GM13977 (cell line): ENCODE data around the gene PSMD1.
A peak's percentile ranks its signal among the peaks of the same experiment; 100 is the strongest.

ENCODE experiments used
- DNase-seq: peaks from one replicate; pipeline ENCODE4 v3.0.0; 2012; ENCODE audit warnings: low spot score
- in situ Hi-C: fragments of 300-500 bp; cut with MboI; formaldehyde crosslinking; loops from one replicate; pipeline ENCODE4 v1.12.0; 2022; ENCODE audit warnings: low sequenced_read_pairs, low pct_unique_long_range_greater_than_20kb, mixed read lengths, inconsistent platforms; ENCODE audit not compliant: unreplicated experiment
- TF ChIP-seq, protein P1 (sequence below): IDR thresholded peaks from 2 replicates; pipeline ENCODE4 v1.5.1; 2012; ENCODE audit warnings: mild to moderate bottlenecking, control low read depth; ENCODE audit not compliant: insufficient read depth; ENCODE audit errors: extremely low read depth, missing control alignments

Gene PSMD1

DNA sequence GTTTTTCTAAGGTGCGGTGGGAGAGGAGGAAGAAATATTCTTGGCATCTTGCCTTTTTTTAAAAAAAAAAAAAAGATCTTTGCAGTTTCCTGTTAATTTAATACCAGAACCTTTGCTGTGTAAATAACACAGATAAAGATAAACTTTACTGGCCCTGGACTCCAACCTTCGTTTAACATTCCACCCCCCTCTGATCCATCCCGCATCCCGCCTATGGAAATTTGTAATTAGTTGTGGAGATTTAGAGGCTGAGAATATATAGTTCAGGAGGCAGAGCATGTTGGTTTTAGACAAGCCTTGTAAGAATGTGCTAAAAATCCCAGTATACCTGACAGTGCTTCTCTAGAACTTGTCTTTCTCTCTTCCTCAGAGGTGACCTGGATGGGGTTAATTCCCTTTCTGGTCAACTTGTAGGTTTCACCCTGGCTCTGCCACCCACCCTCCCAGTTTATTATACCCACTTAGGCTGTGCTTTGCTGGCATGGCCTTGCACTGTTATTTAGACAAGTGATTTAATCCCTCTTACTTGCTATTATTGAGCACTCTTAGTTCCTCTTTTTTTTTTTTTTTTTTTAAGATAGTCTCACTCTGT, 22.3 kb upstream of the PSMD1 start:
- TF ChIP-seq, protein P1, sequence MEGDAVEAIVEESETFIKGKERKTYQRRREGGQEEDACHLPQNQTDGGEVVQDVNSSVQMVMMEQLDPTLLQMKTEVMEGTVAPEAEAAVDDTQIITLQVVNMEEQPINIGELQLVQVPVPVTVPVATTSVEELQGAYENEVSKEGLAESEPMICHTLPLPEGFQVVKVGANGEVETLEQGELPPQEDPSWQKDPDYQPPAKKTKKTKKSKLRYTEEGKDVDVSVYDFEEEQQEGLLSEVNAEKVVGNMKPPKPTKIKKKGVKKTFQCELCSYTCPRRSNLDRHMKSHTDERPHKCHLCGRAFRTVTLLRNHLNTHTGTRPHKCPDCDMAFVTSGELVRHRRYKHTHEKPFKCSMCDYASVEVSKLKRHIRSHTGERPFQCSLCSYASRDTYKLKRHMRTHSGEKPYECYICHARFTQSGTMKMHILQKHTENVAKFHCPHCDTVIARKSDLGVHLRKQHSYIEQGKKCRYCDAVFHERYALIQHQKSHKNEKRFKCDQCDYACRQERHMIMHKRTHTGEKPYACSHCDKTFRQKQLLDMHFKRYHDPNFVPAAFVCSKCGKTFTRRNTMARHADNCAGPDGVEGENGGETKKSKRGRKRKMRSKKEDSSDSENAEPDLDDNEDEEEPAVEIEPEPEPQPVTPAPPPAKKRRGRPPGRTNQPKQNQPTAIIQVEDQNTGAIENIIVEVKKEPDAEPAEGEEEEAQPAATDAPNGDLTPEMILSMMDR = no peak
- in situ Hi-C loops = no loop called here
- no peak for DNase-seq

DNA sequence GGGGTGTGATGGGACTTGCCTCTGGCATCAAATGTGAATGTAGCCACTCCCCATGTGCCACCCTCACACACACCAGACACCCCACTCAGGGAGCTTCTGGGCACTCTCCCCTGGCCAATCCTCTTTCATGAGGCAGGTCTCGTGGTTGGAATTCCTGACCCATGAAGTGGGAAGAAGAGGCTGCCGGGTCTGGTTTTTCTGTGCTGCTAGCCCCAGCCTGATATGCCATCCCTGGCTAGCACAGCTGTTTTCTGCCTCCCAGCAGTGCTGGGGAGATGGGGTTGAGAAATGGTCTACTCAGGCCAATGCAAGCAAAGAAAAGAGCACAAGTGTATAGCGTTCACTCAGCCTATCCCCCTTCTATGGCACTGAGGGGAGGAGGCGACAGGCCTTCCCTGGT, 20.5 kb upstream of the PSMD1 start:
- TF ChIP-seq, protein P1 = no peak
- DNase-seq = no peak
- in situ Hi-C loops = no loop called here

DNA sequence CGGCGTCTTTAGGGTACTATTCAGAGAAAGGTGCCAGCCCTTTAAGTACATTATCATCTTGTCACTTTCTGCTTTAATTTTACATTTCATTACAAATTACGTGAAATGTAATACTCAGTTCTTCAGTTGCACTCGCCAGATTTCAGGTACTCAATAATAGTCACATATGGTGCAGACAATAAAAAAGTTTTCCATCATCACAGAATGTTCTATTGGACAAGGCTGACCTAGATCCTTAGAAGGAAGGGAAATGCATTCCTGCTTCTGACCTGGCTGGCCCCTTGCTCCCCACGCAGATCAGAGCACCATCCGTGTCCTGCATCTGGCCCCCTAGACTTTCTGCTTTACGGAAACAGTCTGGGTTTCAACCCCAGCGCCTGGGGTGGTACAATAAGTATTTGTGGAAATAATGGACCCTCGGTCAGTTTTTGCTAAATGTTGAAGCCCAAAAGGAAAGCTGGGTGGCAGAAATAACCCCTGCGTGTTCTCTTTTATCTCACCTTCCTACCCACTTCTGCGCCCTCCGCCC, 20.0 kb upstream of the PSMD1 start:
- TF ChIP-seq, protein P1 = no peak
- in situ Hi-C loops = no loop called here
- no peak for DNase-seq

DNA sequence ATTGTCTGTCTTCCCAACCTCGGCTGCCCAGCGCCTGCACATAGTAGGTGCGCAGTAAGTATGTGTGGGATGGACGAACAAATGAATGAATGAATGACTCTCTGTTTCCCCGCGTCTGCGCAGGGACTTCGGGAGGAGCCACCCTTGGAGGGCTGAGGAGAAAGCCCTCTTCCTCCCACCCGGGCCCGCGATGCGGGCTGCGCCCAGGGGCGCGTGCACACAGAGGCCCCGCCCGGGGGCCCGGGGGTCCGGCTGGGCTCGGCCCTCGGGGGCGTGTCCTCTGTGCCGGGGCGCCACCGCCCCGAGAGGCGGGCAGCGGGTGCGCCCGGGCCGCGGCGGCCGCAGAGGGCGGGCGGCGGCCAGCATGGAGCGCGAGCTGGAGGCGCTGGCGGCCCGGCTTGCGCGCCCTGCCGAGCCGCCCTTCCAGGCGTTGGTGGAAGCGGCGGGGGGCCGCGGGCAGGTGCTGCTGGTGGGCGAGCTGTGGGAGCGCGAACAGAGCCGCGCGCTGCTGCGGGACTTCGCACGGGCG, 19.4 kb upstream of the PSMD1 start, which contains the start of gene C2orf72:
Gene C2orf72, plus strand, starts transcription at position 322 of the 529 bp plus-strand sequence. Its CDS starts 43 bp downstream, at position 365.
- DNase-seq = peak; percentile 62
- in situ Hi-C loops = no loop called here
- TF ChIP-seq, protein P1 = no peak

DNA sequence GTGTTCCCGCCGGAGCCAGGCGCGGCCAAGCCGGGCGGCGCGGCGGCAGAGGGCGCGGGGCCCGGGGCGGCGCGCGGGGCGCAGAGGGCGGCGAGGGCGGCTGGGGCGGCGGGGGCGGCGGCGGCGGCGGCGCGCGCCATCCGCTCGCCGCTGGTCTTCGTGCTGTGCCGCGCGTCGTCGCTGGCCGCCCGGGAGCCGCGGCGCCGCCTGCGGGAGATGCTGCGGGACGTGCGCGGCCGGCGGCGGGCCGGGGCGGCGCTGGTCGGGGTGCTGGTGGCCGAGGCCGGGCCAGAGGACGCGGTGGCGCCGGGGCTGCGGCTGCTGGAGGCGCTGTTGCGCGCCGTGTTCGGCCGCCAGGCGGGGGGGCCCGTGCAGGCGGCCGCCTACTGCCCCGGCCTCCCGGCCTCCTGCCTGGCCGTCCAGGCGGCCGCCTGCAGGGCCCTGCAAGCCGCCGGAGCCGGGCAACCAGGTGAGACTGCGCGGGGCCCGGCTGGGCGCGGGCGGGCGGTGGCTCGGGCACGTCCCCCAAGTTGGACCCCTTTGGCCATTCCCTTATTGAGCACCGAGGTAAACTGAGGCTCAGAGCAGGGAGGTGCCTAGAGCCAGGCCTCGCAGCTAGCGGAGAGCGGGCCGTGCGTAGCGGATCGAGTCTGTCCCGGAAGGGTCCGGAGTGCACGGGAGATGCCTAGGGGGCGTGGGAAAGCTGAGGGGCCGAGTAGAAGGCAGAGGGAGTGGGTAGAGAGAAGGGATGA, 18.8 kb upstream of the PSMD1 start:
- TF ChIP-seq, protein P1 = peak; percentile 27
- in situ Hi-C loops = no loop called here
- peak; percentile 56 for DNase-seq

DNA sequence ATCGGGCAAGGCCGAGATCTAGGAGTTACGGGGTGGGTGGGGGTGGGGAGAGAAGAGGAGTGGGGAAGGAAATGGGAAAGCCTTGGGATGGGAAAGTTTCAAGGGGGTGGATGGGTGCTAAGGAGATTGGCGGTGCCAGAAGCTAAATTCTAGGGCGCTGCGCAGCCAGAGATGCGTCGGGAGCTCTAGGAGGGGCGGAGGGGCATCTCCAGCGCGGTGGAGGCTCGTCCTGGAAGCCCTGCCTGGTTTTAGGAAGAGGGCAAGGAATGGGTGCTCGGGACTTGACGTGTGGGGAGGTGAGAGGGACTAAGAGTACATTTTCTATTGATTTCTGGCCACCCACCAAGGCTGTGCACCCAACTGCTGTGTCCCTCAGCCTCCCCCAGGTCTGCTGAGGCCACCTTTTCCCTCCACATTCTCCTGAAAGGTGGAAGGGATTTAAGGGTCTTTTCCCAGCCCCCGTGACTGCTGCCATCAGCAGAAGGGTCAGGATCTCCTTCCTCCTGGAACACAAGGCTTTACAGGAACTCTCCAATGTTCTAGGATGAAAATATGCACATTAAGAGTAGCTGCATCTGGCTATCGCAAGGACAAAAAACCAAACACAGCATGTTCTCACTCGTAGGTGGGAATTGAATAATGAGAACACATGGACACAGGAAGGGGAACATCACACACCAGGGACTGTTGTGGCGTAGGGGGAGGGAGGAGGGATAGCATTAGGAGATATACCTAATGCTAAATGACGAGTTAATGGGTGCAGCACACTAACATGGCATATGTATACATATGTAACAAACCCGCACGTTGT, 18.0 kb upstream of the PSMD1 start:
- DNase-seq = no peak
- in situ Hi-C loops = no loop called here
- TF ChIP-seq, protein P1 = no peak
